ENCODE measurements around the gene ADIPOQ. TPM values are rescaled to one million over a fixed set of nuclear protein-coding genes. Genes with fewer than 3 reads are reported as not detected.

ADIPOQ gene
- total RNA-seq, 1 experiment from 2014 or later = not detected

DNA sequence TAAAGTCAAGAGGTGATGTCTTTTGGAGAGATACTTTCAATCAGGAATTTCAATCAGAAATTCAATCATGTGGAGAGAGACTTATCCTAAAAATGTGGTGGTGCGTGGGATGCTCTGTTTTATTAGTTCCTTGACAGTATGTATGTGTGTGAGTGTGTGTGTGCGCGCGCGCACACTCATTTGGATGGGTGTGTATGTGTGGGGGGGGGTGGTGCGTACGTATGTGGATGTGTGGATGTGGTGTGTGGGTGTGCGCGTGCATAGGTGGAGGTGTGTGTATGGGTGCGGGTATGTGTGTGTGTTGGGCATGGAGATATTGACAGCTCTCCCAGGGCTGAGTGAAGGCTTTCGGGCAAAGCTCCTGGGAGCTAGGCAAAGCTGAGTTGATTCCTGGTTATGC is 2.4 kb downstream of the ADIPOQ start:
- CTCF ChIA-PET = no interaction called here
- Histone ChIP-seq H3K4me3 (ENCODE audit: low read depth in 2 of 2, low read length in 2 of 2) (no peak overlapping the region), H3K27ac (ENCODE audit: low read length) (no peak overlapping the region), H3K36me3 (ENCODE audit: control insufficient read depth, insufficient read depth, low read length) (no peaks in the 10 kb centered on the region), H3K4me1 (ENCODE audit: control insufficient read depth, insufficient read depth, low read length) (no peaks in the 10 kb centered on the region), H3K27me3 (ENCODE audit: control insufficient read depth, insufficient read depth, low read length) (peaks cover 20% of the 10 kb centered on the region), H3K9me3 (ENCODE audit: control insufficient read depth, insufficient read depth, low read depth, low read length) (no peaks in the 10 kb centered on the region)
- BruUV-seq (replicated peaks) = no TSS peak
- DNase-seq (ENCODE audit: low read depth, low spot score) (no peak), ATAC-seq (no peak)
- no peak for TF ChIP-seq SIN3A (IDR thresholded peaks at IDR 0.05; ENCODE audit: borderline replicate concordance, insufficient read depth, low read depth, low read length)
- in situ Hi-C loops (cut with HindIII; ENCODE audit: low pct_unique_long_range_greater_than_20kb, low sequenced_read_pairs) = no loop called here
- POLR2A ChIA-PET = no interaction called here
- intact Hi-C loops (cut with micrococcal nuclease; ENCODE audit: unreplicated experiment) = no loop called here

DNA sequence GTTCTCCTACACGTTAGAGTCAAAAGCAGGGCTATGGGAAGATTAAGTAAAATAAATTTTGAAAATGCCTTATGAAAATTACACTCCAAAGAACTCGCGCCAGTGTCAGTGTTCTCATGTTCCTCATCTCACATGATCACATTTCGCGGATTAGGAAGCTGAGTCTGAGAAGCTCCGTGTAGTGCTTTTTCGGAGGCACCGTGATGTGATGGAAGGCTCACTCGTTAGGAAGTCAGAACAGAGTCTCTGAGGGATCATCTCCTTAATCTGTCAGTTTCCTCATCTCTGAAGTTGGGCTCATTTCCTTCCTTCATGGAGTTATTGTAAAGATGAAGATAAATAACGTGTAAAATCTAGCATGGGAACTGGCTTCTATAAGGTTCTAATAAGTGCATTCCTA is 3.2 kb downstream of the ADIPOQ start:
- no TSS peak for BruUV-seq (replicated peaks)
- Histone ChIP-seq H3K4me3 (ENCODE audit: low read depth in 2 of 2, low read length in 2 of 2) (no peak overlapping the region), H3K27me3 (ENCODE audit: control insufficient read depth, insufficient read depth, low read length) (peaks cover 20% of the 10 kb centered on the region), H3K9me3 (ENCODE audit: control insufficient read depth, insufficient read depth, low read depth, low read length) (no peaks in the 10 kb centered on the region), H3K27ac (ENCODE audit: low read length) (no peak overlapping the region), H3K4me1 (ENCODE audit: control insufficient read depth, insufficient read depth, low read length) (no peaks in the 10 kb centered on the region), H3K36me3 (ENCODE audit: control insufficient read depth, insufficient read depth, low read length) (no peaks in the 10 kb centered on the region)
- TF ChIP-seq, protein P1, sequence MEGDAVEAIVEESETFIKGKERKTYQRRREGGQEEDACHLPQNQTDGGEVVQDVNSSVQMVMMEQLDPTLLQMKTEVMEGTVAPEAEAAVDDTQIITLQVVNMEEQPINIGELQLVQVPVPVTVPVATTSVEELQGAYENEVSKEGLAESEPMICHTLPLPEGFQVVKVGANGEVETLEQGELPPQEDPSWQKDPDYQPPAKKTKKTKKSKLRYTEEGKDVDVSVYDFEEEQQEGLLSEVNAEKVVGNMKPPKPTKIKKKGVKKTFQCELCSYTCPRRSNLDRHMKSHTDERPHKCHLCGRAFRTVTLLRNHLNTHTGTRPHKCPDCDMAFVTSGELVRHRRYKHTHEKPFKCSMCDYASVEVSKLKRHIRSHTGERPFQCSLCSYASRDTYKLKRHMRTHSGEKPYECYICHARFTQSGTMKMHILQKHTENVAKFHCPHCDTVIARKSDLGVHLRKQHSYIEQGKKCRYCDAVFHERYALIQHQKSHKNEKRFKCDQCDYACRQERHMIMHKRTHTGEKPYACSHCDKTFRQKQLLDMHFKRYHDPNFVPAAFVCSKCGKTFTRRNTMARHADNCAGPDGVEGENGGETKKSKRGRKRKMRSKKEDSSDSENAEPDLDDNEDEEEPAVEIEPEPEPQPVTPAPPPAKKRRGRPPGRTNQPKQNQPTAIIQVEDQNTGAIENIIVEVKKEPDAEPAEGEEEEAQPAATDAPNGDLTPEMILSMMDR (IDR thresholded peaks at IDR 0.05) = no peak
- TF ChIP-seq, protein P2, sequence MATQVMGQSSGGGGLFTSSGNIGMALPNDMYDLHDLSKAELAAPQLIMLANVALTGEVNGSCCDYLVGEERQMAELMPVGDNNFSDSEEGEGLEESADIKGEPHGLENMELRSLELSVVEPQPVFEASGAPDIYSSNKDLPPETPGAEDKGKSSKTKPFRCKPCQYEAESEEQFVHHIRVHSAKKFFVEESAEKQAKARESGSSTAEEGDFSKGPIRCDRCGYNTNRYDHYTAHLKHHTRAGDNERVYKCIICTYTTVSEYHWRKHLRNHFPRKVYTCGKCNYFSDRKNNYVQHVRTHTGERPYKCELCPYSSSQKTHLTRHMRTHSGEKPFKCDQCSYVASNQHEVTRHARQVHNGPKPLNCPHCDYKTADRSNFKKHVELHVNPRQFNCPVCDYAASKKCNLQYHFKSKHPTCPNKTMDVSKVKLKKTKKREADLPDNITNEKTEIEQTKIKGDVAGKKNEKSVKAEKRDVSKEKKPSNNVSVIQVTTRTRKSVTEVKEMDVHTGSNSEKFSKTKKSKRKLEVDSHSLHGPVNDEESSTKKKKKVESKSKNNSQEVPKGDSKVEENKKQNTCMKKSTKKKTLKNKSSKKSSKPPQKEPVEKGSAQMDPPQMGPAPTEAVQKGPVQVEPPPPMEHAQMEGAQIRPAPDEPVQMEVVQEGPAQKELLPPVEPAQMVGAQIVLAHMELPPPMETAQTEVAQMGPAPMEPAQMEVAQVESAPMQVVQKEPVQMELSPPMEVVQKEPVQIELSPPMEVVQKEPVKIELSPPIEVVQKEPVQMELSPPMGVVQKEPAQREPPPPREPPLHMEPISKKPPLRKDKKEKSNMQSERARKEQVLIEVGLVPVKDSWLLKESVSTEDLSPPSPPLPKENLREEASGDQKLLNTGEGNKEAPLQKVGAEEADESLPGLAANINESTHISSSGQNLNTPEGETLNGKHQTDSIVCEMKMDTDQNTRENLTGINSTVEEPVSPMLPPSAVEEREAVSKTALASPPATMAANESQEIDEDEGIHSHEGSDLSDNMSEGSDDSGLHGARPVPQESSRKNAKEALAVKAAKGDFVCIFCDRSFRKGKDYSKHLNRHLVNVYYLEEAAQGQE (IDR thresholded peaks at IDR 0.05; ENCODE audit: insufficient read depth in 1 of 2, low read depth in 2 of 2, low read length in 1 of 2) = no peak
- no peak for TF ChIP-seq POLR2AphosphoS5 (IDR thresholded peaks at IDR 0.05; ENCODE audit: low read depth, low read length)
- no peak for DNase-seq (ENCODE audit: low read depth, low spot score)
- intact Hi-C loops (cut with micrococcal nuclease; ENCODE audit: unreplicated experiment) = no loop called here
- POLR2A ChIA-PET = no interaction called here
- CTCF ChIA-PET = interaction anchor here (0.6 kb wide), 1 partner anchor 140 kb away, joined by 4 read pairs; no protein-coding TSS in a partner anchor
- ATAC-seq = no peak
- in situ Hi-C loops (cut with HindIII; ENCODE audit: low pct_unique_long_range_greater_than_20kb, low sequenced_read_pairs) = no loop called here

DNA sequence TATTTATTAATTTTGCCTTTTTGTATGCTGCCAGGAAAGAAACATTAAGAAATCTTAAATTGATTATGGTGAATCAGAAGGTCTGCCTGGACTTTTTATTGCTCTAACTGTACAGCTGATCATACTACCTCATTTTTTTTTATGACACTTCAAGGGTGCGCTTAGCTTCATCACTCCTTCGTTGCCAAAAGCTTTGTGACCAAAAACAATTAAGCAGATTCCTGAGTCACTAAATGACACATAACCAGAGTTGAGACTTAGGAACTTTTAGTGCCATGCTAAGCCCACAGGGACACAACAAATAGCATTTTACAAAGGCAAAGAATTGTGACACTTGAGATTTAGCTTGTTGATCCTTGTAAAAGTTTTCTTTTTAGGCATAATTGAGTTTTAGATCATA is 4.9 kb downstream of the ADIPOQ start:
- intact Hi-C loops (cut with micrococcal nuclease; ENCODE audit: unreplicated experiment) (no loop called here), in situ Hi-C loops (cut with HindIII; ENCODE audit: low pct_unique_long_range_greater_than_20kb, low sequenced_read_pairs) (no loop called here)
- Histone ChIP-seq H3K27ac (ENCODE audit: low read length) (no peak overlapping the region), H3K36me3 (ENCODE audit: control insufficient read depth, insufficient read depth, low read length) (no peaks in the 10 kb centered on the region), H3K9me3 (ENCODE audit: control insufficient read depth, insufficient read depth, low read depth, low read length) (no peaks in the 10 kb centered on the region), H3K4me1 (ENCODE audit: control insufficient read depth, insufficient read depth, low read length) (no peaks in the 10 kb centered on the region), H3K27me3 (ENCODE audit: control insufficient read depth, insufficient read depth, low read length) (peaks cover 23% of the 10 kb centered on the region), H3K4me3 (ENCODE audit: low read depth in 2 of 2, low read length in 2 of 2) (no peak overlapping the region)
- ChIA-PET CTCF (interaction anchor here (0.8 kb wide), 1 partner anchor 318 kb away, joined by 4 read pairs; no protein-coding TSS in a partner anchor), POLR2A (no interaction called here)
- BruUV-seq (replicated peaks) = no TSS peak
- ATAC-seq (no peak), DNase-seq (ENCODE audit: low read depth, low spot score) (no peak)
- TF ChIP-seq POLR2AphosphoS5 (IDR thresholded peaks at IDR 0.05; ENCODE audit: low read depth, low read length) (no peak), SIN3A (IDR thresholded peaks at IDR 0.05; ENCODE audit: borderline replicate concordance, insufficient read depth, low read depth, low read length) (no peak), TCF7L2 (IDR thresholded peaks at IDR 0.05; ENCODE audit: low read depth, low read length) (no peak)
- TF ChIP-seq, protein P2 (IDR thresholded peaks at IDR 0.05; ENCODE audit: insufficient read depth in 1 of 2, low read depth in 2 of 2, low read length in 1 of 2) = no peak
- TF ChIP-seq, protein P1 (IDR thresholded peaks at IDR 0.05) = no peak

Measured in Panc1 (cell line).